Measurements from ENCODE around the gene MYO16.

Gene MYO16

GRCh38 chr13:109166804-109167203 lies 537.4 kb downstream of the MYO16 start:
- TF ChIP-seq GLI4 (tag by site-specific recombination; IDR thresholded peaks at IDR 0.05) (no peak), ZBTB44 (tag by site-specific recombination; IDR thresholded peaks at IDR 0.05) (no peak), ZNF433 (tag by site-specific recombination; IDR thresholded peaks at IDR 0.05; ENCODE audit: low read depth) (no peak), ZNF549 (tag by site-specific recombination; IDR thresholded peaks at IDR 0.05) (no peak), KLF1 (tag by site-specific recombination; IDR thresholded peaks at IDR 0.05) (no peak), ZBTB1 (tag by site-specific recombination; IDR thresholded peaks at IDR 0.05) (no peak), SP2 (tag by site-specific recombination; IDR thresholded peaks at IDR 0.05) (no peak), ZNF24 (tag by site-specific recombination; IDR thresholded peaks at IDR 0.05) (no peak), ZNF747 (tag by site-specific recombination; IDR thresholded peaks at IDR 0.05) (no peak), ZBTB6 (tag by site-specific recombination; IDR thresholded peaks at IDR 0.05) (no peak), ZNF521 (tag by site-specific recombination; IDR thresholded peaks at IDR 0.05) (no peak), MYNN (tag by site-specific recombination; IDR thresholded peaks at IDR 0.05; ENCODE audit: borderline replicate concordance) (no peak), YY1 (tag by site-specific recombination; IDR thresholded peaks at IDR 0.05) (no peak), ZNF596 (tag by site-specific recombination; IDR thresholded peaks at IDR 0.05) (no peak)
- H3K27ac ChIP-seq (ENCODE audit: extremely low read depth, low read depth, low read length) = no peak overlapping the region
- no peaks in the 10 kb centered on the region for H3K9me3 ChIP-seq (ENCODE audit: control insufficient read depth, insufficient read depth, low read depth, low read length)
- H3K4me3 ChIP-seq (ENCODE audit: low read depth, low read length) = no peak overlapping the region
- no peaks in the 10 kb centered on the region for H3K36me3 ChIP-seq (ENCODE audit: control insufficient read depth in 2 of 2, insufficient read depth in 1 of 2, low read length in 2 of 2)
- POLR2A ChIA-PET = no interaction called here
- H3K4me1 ChIP-seq (ENCODE audit: control insufficient read depth, insufficient read depth, low read length) = no peaks in the 10 kb centered on the region
- CTCF ChIA-PET = no interaction called here

GRCh38 chr13:109172136-109172535 lies 542.7 kb downstream of the MYO16 start:
- ChIA-PET POLR2A (no interaction called here), CTCF (no interaction called here)
- no peaks in the 10 kb centered on the region for H3K36me3 ChIP-seq (ENCODE audit: control insufficient read depth in 2 of 2, insufficient read depth in 1 of 2, low read length in 2 of 2)
- H3K27ac ChIP-seq (ENCODE audit: extremely low read depth, low read depth, low read length) = no peak overlapping the region
- H3K4me3 ChIP-seq (ENCODE audit: low read depth, low read length) = no peak overlapping the region
- H3K9me3 ChIP-seq (ENCODE audit: control insufficient read depth, insufficient read depth, low read depth, low read length) = no peaks in the 10 kb centered on the region
- H3K4me1 ChIP-seq (ENCODE audit: control insufficient read depth, insufficient read depth, low read length) = no peaks in the 10 kb centered on the region
- TF ChIP-seq ZNF404 (tag by site-specific recombination; IDR thresholded peaks at IDR 0.05) (no peak), ZNF768 (tag by site-specific recombination; IDR thresholded peaks at IDR 0.05) (no peak), ZNF157 (tag by site-specific recombination; IDR thresholded peaks at IDR 0.05) (no peak), SP3 (tag by site-specific recombination; IDR thresholded peaks at IDR 0.05) (no peak), SETDB1 (IDR thresholded peaks at IDR 0.05; ENCODE audit: insufficient read length, low read length) (no peak), SCRT1 (tag by site-specific recombination; IDR thresholded peaks at IDR 0.05; ENCODE audit: borderline replicate concordance) (no peak), KLF1 (tag by site-specific recombination; IDR thresholded peaks at IDR 0.05) (no peak)

GRCh38 chr13:109175666-109176065 lies 546.3 kb downstream of the MYO16 start:
- CTCF ChIA-PET = no interaction called here
- no peaks in the 10 kb centered on the region for H3K9me3 ChIP-seq (ENCODE audit: control insufficient read depth, insufficient read depth, low read depth, low read length)
- TF ChIP-seq ZNF10 (tag by site-specific recombination; IDR thresholded peaks at IDR 0.05) = no peak
- TF ChIP-seq ZNF362 (tag by site-specific recombination; IDR thresholded peaks at IDR 0.05) = no peak
- TF ChIP-seq ZNF292 (tag by site-specific recombination; IDR thresholded peaks at IDR 0.05; ENCODE audit: borderline replicate concordance, low read depth) = no peak
- no peak for TF ChIP-seq ZNF221 (tag by site-specific recombination; IDR thresholded peaks at IDR 0.05; ENCODE audit: borderline replicate concordance)
- no peak for TF ChIP-seq ZNF157 (tag by site-specific recombination; IDR thresholded peaks at IDR 0.05)
- TF ChIP-seq ZNF571 (tag by site-specific recombination; IDR thresholded peaks at IDR 0.05) = no peak
- TF ChIP-seq GLIS1 (tag by site-specific recombination; IDR thresholded peaks at IDR 0.05) = no peak
- no peak for TF ChIP-seq ZNF514 (tag by site-specific recombination; IDR thresholded peaks at IDR 0.05)
- TF ChIP-seq ZNF274 (IDR thresholded peaks at IDR 0.05; ENCODE audit: low read length) = no peak
- no peak for TF ChIP-seq ZNF274 (tag by site-specific recombination; IDR thresholded peaks at IDR 0.05; ENCODE audit: borderline replicate concordance)
- TF ChIP-seq PRDM6 (tag by site-specific recombination; IDR thresholded peaks at IDR 0.05) = no peak

More at GRCh38 chr13:109175666-109176065, 546.3 kb downstream of the MYO16 start:
- Histone ChIP-seq H3K27ac (ENCODE audit: extremely low read depth, low read depth, low read length) (no peak overlapping the region), H3K4me3 (ENCODE audit: low read depth, low read length) (no peak overlapping the region), H3K4me1 (ENCODE audit: control insufficient read depth, insufficient read depth, low read length) (no peaks in the 10 kb centered on the region), H3K36me3 (ENCODE audit: control insufficient read depth in 2 of 2, insufficient read depth in 1 of 2, low read length in 2 of 2) (no peaks in the 10 kb centered on the region)
- POLR2A ChIA-PET = no interaction called here

Data from HEK293 (cell line).